GM19372 (cell line): ENCODE results near the gene TMEM43.

Source experiments
- ATAC-seq: cut with Tn5 transposase; IDR thresholded peaks from one replicate; pipeline ENCODE4 v1.9.1; 2021; ENCODE audit warnings: mild to moderate bottlenecking, low read depth, moderate library complexity; ENCODE audit not compliant: unreplicated experiment

Gene TMEM43

DNA sequence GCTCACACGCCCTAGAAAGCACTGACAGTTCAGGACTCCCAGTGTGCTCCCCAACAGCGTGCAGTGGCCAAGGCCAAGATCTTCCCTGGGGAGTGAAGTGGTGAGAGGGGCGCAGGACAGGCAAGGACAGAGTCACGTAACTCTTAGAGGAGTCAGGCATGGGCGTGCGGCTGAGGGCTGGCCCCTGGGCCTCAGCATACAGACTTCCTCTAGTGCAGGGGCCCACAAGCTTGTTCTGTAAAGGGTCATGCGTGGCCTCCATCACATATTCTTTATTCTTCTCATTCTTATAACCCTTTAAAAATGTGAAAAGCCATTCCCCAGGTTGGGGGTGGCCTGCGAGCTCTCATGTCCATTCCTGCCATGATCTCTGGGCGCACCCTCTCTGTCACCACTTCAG is 25.2 kb downstream of the TMEM43 start:
- ATAC-seq: no peak

- no peak for ATAC-seq
Observed at GRCh38 chr3:14150491-14151230, 25.8 kb downstream of the TMEM43 start.

GRCh38 chr3:14151471-14152083 is 26.7 kb downstream of the TMEM43 start:
- ATAC-seq: no peak

- ATAC-seq: no peak
Observed at GRCh38 chr3:14152233-14152962, 27.5 kb downstream of the TMEM43 start.

DNA sequence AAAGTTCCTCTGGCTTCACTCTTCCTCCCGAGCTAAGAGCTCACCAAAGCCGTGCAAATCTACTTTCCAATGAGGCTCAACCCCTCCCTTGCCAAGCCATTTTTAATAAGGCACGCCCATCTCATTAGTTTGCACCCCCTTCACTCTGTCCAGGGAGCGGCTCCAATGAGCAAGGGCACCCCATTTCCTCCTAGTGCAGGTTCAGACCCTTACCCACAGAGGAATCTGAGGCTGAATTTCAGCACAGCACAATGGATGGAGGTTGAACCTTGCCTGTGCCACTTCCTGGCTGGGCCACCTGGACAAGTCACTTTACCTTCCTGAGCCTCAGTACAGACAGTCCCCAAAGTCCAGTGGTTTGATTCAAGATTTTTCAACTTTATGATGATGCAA is 28.1 kb downstream of the TMEM43 start:
- ATAC-seq: no peak

GRCh38 chr3:14153663-14154062 is 28.8 kb downstream of the TMEM43 start:
- no peak for ATAC-seq

DNA sequence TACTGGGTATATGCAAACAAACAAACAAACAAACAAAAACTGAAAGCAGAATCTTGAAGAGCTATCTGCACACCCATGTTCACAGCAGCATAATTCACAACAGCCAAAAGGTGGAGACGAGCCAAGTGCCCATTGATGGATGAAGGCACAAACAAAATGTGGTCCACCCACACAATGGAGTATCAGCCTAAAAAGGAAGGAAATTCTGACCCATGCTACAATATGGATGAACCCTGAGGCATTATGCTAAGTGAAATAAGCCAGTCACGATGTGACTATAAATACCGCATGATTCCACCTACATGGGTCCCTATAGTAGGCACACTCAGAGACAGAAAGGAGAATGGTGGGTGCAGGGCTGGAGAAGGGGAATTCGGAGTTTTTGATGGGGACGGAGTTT is 29.4 kb downstream of the TMEM43 start:
- no peak for ATAC-seq

GRCh38 chr3:14154895-14155440 is 30.1 kb downstream of the TMEM43 start:
- no peak for ATAC-seq

DNA sequence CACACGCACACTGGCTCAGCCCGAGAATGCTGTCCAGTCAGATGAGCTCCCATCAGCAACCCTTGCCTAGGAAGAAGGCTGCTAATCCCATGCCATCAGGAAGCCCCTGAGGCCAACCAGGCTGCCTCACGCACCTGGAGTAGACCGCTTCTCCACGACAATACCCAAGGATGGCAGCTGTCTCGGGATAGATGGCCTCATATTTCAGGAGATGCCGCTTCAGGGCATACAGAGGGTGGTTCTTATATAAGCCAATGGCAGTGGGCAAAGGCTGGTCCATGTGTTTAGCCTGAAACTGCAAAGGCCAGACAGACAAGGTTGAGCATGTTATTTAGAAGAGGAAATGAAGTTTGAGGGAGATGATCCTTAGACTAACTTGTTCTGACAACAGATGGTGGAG is 31.3 kb downstream of the TMEM43 start:
- ATAC-seq: no peak

GRCh38 chr3:14156843-14157561 is 32.1 kb downstream of the TMEM43 start:
- ATAC-seq: no peak

DNA sequence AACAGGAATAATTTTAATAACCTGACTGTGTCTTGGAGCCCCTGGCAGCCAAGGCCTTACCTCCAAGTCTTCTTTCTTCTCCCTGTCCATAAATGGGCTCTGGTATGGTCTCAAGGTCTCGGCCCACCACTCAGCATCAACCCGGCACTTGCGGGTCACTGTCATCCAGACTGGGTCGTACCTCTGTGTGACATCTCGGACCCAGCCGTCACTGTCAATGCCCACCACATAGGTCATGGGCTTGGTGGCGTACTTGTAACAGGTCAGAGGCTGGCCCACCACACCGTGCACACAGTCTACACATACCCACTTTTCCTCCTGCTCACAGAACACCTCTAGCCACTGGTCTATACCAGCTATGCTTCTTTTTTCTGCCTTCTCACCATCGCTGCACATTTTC is 33.1 kb downstream of the TMEM43 start:
- no peak for ATAC-seq

DNA sequence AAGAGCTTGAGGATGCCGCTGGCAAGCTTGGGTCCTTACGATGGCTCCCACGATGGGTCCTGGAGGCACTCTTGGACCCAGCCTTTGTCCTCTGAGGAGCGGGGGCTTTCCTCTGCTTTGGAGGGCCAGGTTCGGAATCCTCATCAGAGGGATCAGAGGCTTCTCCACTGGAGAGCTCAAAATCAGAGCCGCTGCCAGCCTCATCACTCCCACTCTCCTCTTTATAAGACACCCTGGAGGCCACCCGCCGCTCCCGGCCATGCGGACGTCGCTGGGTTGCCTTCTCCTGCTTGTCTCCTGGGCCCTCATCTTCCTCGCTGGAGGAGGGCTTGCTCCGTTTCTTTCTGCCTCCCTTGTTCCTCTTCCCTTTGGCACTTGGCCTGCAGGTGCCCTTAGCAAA is 33.5 kb downstream of the TMEM43 start:
- ATAC-seq: no peak

DNA sequence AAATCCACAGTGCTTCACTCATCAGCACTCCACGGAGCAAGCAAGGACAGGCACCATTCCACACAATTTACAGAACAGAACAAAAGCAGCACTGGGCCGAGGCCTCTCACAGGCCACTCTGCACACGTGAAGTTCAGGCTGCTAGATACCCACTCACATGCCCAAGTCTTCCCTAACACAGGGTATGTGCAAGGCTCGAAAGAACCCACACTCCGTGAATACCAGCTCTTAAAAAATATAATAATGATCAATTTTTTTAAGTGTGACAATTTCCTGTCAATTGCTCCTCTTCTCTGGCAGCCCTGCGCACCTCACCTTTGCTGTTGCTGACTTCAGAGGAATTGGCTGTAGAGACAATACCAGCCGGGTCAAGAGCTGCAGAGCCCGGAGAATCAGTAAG is 34.6 kb downstream of the TMEM43 start:
- no peak for ATAC-seq

DNA sequence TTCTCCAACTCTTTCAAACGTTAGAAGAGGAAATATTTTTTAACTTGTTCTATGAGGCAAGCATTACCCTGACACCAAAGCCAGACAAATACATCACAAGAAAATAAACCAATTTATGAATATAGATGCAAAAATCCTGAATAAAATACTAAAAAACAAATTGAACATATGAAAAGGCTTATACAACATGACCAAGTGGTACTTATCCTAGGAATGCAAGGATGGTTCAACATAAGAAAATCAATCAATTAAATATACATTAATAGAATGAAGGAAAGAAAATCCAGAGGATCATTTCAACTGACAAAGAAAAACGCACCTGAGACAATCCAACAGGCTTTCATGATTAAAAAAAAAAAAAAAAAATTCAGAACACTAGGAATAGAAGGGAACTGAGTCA is 36.4 kb downstream of the TMEM43 start:
- ATAC-seq: no peak

GRCh38 chr3:14162178-14162577 is 37.3 kb downstream of the TMEM43 start:
- no peak for ATAC-seq

DNA sequence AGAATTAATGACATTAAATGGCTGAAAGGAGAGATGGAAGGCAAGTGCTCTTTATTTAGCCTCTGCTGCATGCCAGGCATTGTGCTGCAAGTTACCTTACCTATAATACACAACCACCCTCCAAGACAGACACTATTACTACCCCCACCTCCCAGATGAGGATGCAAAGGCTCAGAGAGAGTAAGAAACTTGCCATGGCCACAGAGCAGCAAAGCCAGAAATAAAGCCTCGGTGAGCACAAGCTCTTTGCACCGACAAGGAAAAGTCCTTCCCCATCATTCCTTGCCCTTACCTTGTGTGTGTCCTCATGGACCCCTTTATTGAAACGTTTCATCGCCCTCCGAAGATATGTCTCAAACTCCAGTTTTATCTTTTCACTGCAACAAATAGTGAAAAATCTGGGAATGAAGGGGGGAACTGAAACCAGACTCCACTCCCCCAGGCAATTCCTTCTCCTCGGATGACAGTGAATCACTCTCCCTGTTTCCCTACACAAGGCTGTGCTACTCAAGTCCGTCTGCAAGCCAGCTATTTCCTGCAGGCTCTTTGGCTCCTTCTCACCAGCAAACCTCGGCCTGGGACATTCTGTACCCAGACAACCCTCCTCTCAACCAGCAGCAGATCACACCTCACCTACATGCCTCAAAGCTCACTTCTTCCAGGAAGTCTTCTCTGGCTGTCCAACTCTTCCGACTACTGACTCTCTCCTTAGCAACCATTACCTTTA is 42.2 kb downstream of the TMEM43 start:
- no peak for ATAC-seq

DNA sequence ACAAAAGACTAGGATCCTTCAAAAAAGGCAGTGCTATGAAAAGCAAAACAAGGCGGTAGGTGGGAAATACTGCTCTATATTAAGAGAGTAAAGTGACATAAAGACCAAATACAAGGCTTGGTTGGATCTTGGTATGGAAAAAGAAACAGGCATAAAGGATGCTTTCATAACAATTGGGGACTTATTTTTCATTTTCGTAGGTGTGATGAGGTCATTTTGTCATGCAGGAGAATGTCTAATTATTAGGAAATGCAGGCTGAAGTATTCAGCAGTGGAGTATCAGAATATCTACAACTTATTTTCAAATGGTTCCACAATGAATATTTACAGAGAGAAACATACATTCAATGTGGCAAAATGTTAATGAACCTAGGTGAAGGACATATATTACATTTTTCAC is 44.6 kb downstream of the TMEM43 start:
- no peak for ATAC-seq

DNA sequence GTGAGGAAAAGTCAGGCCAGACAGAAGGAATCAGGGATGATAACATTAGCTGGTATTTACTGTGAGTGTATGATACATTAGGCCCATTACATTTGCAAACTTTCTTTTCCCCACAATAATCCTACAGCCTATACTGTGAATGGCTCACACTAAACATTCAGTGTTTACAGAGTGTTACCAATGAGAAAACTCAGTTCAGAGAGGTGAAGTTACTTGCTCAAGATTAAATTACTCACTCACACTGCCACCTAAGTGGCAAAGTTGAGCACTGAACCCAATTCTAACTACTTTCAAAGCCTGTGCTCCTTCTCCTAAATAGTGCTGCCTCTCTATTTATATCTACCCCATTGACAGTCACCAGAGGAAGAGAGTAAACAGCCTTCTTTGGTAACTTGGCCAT is 45.0 kb downstream of the TMEM43 start:
- ATAC-seq: no peak

- no peak for ATAC-seq
Observed at GRCh38 chr3:14170531-14171159, 45.8 kb downstream of the TMEM43 start.

- no peak for ATAC-seq
Observed at GRCh38 chr3:14172496-14172895, 47.6 kb downstream of the TMEM43 start.
